Tibial nerve (tissue), 4 donors: ENCODE data around the gene IQSEC3.

ENCODE experiments used
- CTCF ChIP-seq, 5 experiments: fragments of 200-600 bp in 3 of 5; fragments of 450-650 bp in 2 of 5; sonication (generic) in 3 of 5; IDR thresholded peaks; one replicate each; pipeline ENCODE4 v1.5.1; 2016 to 2019; ENCODE audit warnings: antibody characterized with exemption in 5 of 5, mild to moderate bottlenecking in 3 of 5, moderate library complexity in 2 of 5
- EP300 ChIP-seq, 2 donors: sonication (generic); formaldehyde crosslinking; IDR thresholded peaks; one replicate each; pipeline ENCODE4 v1.6.1; 2017; ENCODE audit warnings: antibody characterized with exemption in 2 of 2, mild to moderate bottlenecking in 1 of 2
- POLR2A ChIP-seq, 2 donors: fragments of 450-650 bp; IDR thresholded peaks; one replicate each; pipeline ENCODE4 v1.6.1; 2017; ENCODE audit warnings: antibody characterized with exemption in 2 of 2, mild to moderate bottlenecking in 2 of 2, moderate library complexity in 2 of 2

GRCh38 chr12:155006-155405 is 88.4 kb downstream of the IQSEC3 start:
- TF ChIP-seq CTCF (IDR thresholded peaks at IDR 0.05), result no peak
- no peak for TF ChIP-seq POLR2A (IDR thresholded peaks at IDR 0.05)
- no peak for TF ChIP-seq EP300 (IDR thresholded peaks at IDR 0.05)
